SU-DHL-6 (cell line): ENCODE data around the gene C11orf97.

Experiments used
- CTCF ChIP-seq: fragments of 200-600 bp; sonication (generic); IDR thresholded peaks from one replicate; pipeline ENCODE4 v1.5.1; 2017; ENCODE audit warnings: antibody characterized with exemption, mild to moderate bottlenecking, low read length, moderate library complexity; ENCODE audit not compliant: insufficient read depth, poor library complexity, severe bottlenecking
- EZH2phosphoT487 ChIP-seq: fragments of 200-600 bp; sonication (generic), shearing (Covaris generic); conservative IDR thresholded peaks from 2 replicates; pipeline ENCODE4 v1.6.1; 2018; ENCODE audit warnings: mild to moderate bottlenecking, antibody characterized with exemption, low read length, moderate library complexity, mixed read lengths

DNA sequence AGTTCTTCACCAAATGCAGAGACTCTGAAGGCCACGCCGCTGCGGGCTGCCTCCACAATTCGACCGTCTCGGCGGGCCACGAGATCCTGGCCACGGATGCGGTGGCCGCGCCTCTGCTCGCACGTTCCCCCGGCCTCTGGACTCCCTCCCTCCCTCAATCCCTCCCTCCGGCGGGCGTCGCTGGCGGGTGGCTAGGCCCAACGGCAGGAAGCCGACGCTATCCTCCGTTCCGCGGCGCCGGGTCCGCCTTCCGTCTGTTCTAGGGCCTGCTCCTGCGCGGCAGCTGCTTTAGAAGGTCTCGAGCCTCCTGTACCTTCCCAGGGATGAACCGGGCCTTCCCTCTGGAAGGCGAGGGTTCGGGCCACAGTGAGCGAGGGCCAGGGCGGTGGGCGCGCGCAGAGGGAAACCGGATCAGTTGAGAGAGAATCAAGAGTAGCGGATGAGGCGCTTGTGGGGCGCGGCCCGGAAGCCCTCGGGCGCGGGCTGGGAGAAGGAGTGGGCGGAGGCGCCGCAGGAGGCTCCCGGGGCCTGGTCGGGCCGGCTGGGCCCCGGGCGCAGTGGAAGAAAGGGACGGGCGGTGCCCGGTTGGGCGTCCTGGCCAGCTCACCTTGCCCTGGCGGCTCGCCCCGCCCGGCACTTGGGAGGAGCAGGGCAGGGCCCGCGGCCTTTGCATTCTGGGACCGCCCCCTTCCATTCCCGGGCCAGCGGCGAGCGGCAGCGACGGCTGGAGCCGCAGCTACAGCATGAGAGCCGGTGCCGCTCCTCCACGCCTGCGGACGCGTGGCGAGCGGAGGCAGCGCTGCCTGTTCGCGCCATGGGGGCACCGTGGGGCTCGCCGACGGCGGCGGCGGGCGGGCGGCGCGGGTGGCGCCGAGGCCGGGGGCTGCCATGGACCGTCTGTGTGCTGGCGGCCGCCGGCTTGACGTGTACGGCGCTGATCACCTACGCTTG, 31.7 kb downstream of the C11orf97 start, which contains the start of gene FUT4:
- no peak for TF ChIP-seq CTCF
- TF ChIP-seq EZH2phosphoT487, result no peak
